LNCAP (cell line): ENCODE data around the gene MSI2.

ENCODE experiments used
- TF ChIP-seq, protein P1 (sequence below): fragments of 450-650 bp; IDR thresholded peaks from 2 replicates; pipeline ENCODE4 v1.5.1; 2017; ENCODE audit warnings: mild to moderate bottlenecking

Gene MSI2

DNA sequence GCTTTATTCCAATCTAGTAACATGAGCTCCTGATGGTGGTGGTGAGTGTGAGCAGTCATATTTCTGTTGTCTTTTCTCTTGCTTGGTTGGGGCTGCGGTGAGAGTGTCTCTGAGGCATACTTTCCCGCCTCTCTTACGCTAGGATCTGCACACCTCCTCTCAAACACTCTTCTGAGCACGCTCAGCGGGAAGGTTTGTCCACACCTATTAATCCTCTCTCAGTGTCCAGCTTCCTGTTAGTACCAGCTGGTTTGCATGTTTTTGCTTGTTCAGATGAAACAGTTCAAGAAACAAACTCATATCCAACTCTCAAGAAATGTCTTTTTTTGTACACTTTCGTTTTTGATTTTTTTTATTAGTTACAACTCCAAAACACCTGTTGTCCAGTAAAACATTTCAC, 399.2 kb downstream of the MSI2 start:
- TF ChIP-seq, protein P1, sequence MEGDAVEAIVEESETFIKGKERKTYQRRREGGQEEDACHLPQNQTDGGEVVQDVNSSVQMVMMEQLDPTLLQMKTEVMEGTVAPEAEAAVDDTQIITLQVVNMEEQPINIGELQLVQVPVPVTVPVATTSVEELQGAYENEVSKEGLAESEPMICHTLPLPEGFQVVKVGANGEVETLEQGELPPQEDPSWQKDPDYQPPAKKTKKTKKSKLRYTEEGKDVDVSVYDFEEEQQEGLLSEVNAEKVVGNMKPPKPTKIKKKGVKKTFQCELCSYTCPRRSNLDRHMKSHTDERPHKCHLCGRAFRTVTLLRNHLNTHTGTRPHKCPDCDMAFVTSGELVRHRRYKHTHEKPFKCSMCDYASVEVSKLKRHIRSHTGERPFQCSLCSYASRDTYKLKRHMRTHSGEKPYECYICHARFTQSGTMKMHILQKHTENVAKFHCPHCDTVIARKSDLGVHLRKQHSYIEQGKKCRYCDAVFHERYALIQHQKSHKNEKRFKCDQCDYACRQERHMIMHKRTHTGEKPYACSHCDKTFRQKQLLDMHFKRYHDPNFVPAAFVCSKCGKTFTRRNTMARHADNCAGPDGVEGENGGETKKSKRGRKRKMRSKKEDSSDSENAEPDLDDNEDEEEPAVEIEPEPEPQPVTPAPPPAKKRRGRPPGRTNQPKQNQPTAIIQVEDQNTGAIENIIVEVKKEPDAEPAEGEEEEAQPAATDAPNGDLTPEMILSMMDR = no peak

DNA sequence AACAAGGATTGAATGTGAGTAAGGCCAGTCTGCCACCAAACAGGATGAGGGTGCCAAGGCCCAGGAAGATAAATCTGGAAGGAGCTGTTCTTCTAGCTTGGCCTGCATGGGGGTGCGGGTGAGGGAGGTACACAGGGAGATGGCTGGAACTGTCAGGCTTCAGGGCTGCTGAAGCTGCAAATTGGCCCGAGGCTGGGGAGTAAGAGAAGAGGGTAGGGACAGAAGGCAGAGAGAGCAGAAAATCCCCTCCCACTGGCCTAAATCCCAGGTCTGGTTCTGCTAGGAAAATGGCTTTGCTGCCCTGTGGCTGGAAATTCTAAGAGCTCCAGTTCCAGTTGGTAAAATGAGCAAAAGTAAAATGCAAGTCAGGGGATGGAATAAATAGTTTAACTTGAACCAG, 400.9 kb downstream of the MSI2 start:
- TF ChIP-seq, protein P1 = no peak

GRCh38 chr17:57662041-57662440, 405.7 kb downstream of the MSI2 start:
- TF ChIP-seq, protein P1 = no peak

DNA sequence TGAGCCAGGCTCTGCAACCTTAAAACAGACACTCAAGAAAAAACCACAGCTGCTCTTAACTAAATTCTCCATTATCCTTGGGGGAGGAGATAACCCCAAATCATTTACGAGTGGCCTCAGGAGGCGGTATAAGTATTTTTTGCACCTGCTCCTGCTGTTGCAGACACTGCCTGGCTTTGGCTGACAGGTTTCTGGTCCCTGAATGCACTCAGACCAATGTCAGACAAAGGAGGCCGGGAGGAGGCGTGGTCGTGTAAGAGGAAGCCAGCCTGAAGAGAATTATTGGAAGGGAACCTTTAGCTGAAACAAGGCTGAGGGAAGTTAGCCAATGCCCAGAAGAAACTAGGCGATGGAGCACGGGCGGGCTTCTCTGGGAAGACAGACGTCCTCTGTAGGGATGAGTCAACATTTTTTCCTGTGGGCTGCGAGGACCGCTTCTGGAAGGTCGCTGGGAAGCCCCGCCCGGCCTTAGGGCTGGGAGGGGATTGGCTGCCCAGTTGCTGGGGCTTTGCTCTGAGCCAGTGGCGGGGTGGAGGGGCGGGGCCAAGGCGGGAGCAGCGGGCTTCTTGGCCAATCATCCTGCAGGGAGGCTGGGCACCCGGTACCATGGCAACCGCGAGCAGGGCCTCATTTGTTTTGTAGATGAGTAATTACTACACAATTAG, 406.5 kb downstream of the MSI2 start:
- TF ChIP-seq, protein P1 = no peak

DNA sequence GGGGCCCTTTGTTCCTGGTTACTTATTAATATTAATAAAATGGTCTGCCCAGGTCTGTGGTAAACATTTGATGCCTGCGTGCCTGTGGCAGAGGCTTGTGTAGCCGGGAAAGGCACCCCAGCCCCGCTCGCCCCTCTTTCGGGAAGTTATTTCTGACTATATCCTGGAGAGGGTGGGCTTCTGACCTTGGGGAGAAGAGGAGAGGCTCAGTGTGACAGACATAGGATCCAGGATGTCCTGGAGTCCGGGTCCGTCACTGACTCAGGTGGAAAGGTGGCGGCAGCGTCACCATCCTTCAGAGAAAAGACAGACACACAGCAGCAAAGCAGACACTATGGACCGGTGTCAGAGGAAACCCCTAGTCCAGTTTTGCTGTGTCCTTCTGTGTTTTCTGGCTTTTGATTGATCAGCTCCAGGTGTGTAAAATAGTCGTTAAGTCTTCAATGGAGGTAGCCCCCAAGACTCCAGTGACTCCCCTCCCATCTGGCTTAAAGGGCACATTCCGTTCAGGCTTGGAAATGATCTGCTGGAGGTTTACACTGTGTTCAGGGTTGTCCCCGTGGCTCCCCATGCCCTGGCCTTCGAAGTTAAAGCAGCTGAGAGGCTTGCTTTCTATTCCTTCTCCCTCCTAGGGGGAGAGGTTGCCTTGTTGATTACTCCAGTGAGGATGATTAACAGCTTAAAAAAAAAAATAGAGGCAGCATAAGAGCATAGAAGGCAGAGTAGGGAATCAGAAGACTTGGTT, 407.2 kb downstream of the MSI2 start:
- TF ChIP-seq, protein P1 = no peak

GRCh38 chr17:57665128-57665527, 408.8 kb downstream of the MSI2 start:
- TF ChIP-seq, protein P1 = no peak

- TF ChIP-seq, protein P1 = no peak
Observed at GRCh38 chr17:57665696-57666095, 409.4 kb downstream of the MSI2 start.
